ENCODE results near the gene ME1. TPM values are rescaled to one million over a fixed set of nuclear protein-coding genes. Genes with fewer than 3 reads are reported as not detected.
"Not testable (repeated sequence)": the region's sequence is repeated elsewhere in the genome, so short reads cannot be mapped to it uniquely, and the experiment has no call there.

The ME1 gene
- total RNA-seq, 1 experiment from 2014 or later = 7.8 TPM

- H3K27ac ChIP-seq (ENCODE audit: insufficient read length, low read depth, low read length) = no peak overlapping the region
- no peaks in the 10 kb centered on the region for H3K79me1 ChIP-seq (ENCODE audit: insufficient read depth, low read depth, low read length, poor library complexity, severe bottlenecking)
- H3K27me3 ChIP-seq (ENCODE audit: insufficient read depth, low read length) = no peaks in the 10 kb centered on the region
- Mint-ChIP-seq H3K4me1 (peaks cover 2 to 4% of the 10 kb centered on the region in 2 experiments; a peak in 3 of 4 replicates), H3K4me3 (no peak overlapping the region), H3K27ac (no peak overlapping the region), H3K36me3 (ENCODE audit: insufficient read depth in 1 of 3, low read depth in 3 of 3) (no peaks in the 10 kb centered on the region), H3K27me3 (ENCODE audit: low read depth) (no peaks in the 10 kb centered on the region), H3K9me3 (no peaks in the 10 kb centered on the region)
- H3K4ac ChIP-seq (ENCODE audit: low read depth, low read length) = no peak overlapping the region
- no peaks in the 10 kb centered on the region for H4K20me1 ChIP-seq (ENCODE audit: control insufficient read depth, insufficient read depth, insufficient read length)
- H4K8ac ChIP-seq (replicated peaks; ENCODE audit: insufficient read length, low read depth, low read length) = no peak overlapping the region
- no peak overlapping the region for H3K18ac ChIP-seq (ENCODE audit: insufficient read length, low read depth, low read length)
- H3K9ac ChIP-seq (ENCODE audit: extremely low read depth, insufficient read length, low read length) = no peak overlapping the region
- no peak overlapping the region for H3K4me2 ChIP-seq (ENCODE audit: insufficient read depth, insufficient read length, low read length)
- no peak overlapping the region for H2BK15ac ChIP-seq (ENCODE audit: low read depth, low read length)
- no peak overlapping the region for H3T11ph ChIP-seq (ENCODE audit: low read length)
- no peaks in the 10 kb centered on the region for H3K23me2 ChIP-seq (ENCODE audit: insufficient read length, low read depth, low read length, poor library complexity, severe bottlenecking)
- no peak overlapping the region for H2AK5ac ChIP-seq (ENCODE audit: insufficient read length, low read length)
- no peak overlapping the region for H2BK12ac ChIP-seq (ENCODE audit: insufficient read length, low read depth, low read length)
- H3K56ac ChIP-seq (ENCODE audit: insufficient read length, low read depth, low read length) = no peak overlapping the region
- no peak for DNase-seq
- no peaks in the 10 kb centered on the region for H3K79me2 ChIP-seq (ENCODE audit: insufficient read depth, low read length)
- WGBS (ENCODE audit: extremely low coverage, insufficient read length, low lambda C conversion rate) = no CpG with 5 or more reads among the region's 3 CpGs
- H4K5ac ChIP-seq (ENCODE audit: insufficient read length, low read depth, low read length) = no peak overlapping the region
- no peak overlapping the region for H4K91ac ChIP-seq (ENCODE audit: insufficient read length, low read depth, low read length)
- H3K9me3 ChIP-seq (ENCODE audit: control insufficient read depth, low read depth, low read length) = no peaks in the 10 kb centered on the region
- H3K23ac ChIP-seq (ENCODE audit: insufficient read length, low read depth, low read length) = no peak overlapping the region
- no peak overlapping the region for H2BK20ac ChIP-seq (ENCODE audit: low read depth, low read length, poor library complexity, severe bottlenecking)
- no peak overlapping the region for H2AFZ ChIP-seq (ENCODE audit: low read length)
- no peak overlapping the region for H2BK5ac ChIP-seq (ENCODE audit: insufficient read length, low read length)
- no peak overlapping the region for H2BK120ac ChIP-seq (ENCODE audit: low read depth, low read length, poor library complexity, severe bottlenecking)
- no peaks in the 10 kb centered on the region for H3K4me1 ChIP-seq (ENCODE audit: insufficient read depth, low read length)
- no peak for TF ChIP-seq CTCF (conservative IDR thresholded peaks at IDR 0.05)
- H3K14ac ChIP-seq (ENCODE audit: insufficient read depth, low read length) = no peak overlapping the region
These were observed 173.1 kb downstream of the ME1 start for GRCh38 chr6:83257791-83258190.

DNA sequence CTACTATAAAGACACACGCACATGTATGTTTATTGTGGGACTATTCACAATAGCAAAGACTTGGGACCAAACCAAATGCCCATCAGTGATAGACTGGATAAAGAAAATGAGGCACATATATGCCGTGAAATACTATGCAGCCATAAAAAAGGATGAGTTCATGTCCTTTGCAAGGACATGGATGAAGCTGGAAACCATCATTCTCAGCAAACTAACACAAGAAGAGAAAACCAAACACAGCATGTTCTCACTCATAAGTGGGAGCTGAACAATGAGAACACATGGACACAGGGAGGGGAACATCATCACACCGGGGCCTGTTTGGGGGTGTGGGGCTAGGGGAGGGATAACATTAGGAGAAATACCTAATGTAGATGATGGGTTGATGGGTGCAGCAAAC lies 174.1 kb downstream of the ME1 start:
- not testable (repeated sequence) for H4K91ac ChIP-seq (ENCODE audit: insufficient read length, low read depth, low read length); H3K4me1 ChIP-seq (ENCODE audit: insufficient read depth, low read length); H3K4me2 ChIP-seq (ENCODE audit: insufficient read depth, insufficient read length, low read length); H3K56ac ChIP-seq (ENCODE audit: insufficient read length, low read depth, low read length); H3K14ac ChIP-seq (ENCODE audit: insufficient read depth, low read length); H3K27me3 ChIP-seq (ENCODE audit: insufficient read depth, low read length); H3K23ac ChIP-seq (ENCODE audit: insufficient read length, low read depth, low read length); H4K8ac ChIP-seq (replicated peaks; ENCODE audit: insufficient read length, low read depth, low read length); H3K79me2 ChIP-seq (ENCODE audit: insufficient read depth, low read length); H3K9ac ChIP-seq (ENCODE audit: extremely low read depth, insufficient read length, low read length); H3K4ac ChIP-seq (ENCODE audit: low read depth, low read length); H4K20me1 ChIP-seq (ENCODE audit: control insufficient read depth, insufficient read depth, insufficient read length); H3K4me1 Mint-ChIP-seq; H2BK120ac ChIP-seq (ENCODE audit: low read depth, low read length, poor library complexity, severe bottlenecking); H3K18ac ChIP-seq (ENCODE audit: insufficient read length, low read depth, low read length); H3K27ac ChIP-seq (ENCODE audit: insufficient read length, low read depth, low read length); H3T11ph ChIP-seq (ENCODE audit: low read length); H2BK12ac ChIP-seq (ENCODE audit: insufficient read length, low read depth, low read length); H3K79me1 ChIP-seq (ENCODE audit: insufficient read depth, low read depth, low read length, poor library complexity, severe bottlenecking); H3K27ac Mint-ChIP-seq; H3K27me3 Mint-ChIP-seq (ENCODE audit: low read depth); H2AK5ac ChIP-seq (ENCODE audit: insufficient read length, low read length); H2AFZ ChIP-seq (ENCODE audit: low read length); DNase-seq; H3K4me3 Mint-ChIP-seq; H2BK5ac ChIP-seq (ENCODE audit: insufficient read length, low read length); H3K9me3 ChIP-seq (ENCODE audit: control insufficient read depth, low read depth, low read length); H3K9me3 Mint-ChIP-seq; H2BK20ac ChIP-seq (ENCODE audit: low read depth, low read length, poor library complexity, severe bottlenecking); H4K5ac ChIP-seq (ENCODE audit: insufficient read length, low read depth, low read length); H3K23me2 ChIP-seq (ENCODE audit: insufficient read length, low read depth, low read length, poor library complexity, severe bottlenecking); H2BK15ac ChIP-seq (ENCODE audit: low read depth, low read length); H3K36me3 Mint-ChIP-seq (ENCODE audit: insufficient read depth in 1 of 3, low read depth in 3 of 3)
- no CpG with 5 or more reads among the region's 3 CpGs for WGBS (ENCODE audit: extremely low coverage, insufficient read length, low lambda C conversion rate)
